ENCODE measurements around the gene DUSP1.

The DUSP1 gene

GRCh38 chr5:172743112-172743959 lies 27.7 kb downstream of the DUSP1 start:
- DNase-seq (ENCODE audit: low read depth): peak; percentile 37

- DNase-seq (ENCODE audit: low read depth): no peak
Measured at GRCh38 chr5:172741206-172741582, 29.8 kb downstream of the DUSP1 start.

GRCh38 chr5:172740428-172741205 lies 30.4 kb downstream of the DUSP1 start:
- peak; percentile 92 for DNase-seq (ENCODE audit: low read depth)

- no peak for DNase-seq (ENCODE audit: low read depth)
Measured at GRCh38 chr5:172739375-172739774, 31.6 kb downstream of the DUSP1 start.

- DNase-seq (ENCODE audit: low read depth): peak; percentile 34
Measured at GRCh38 chr5:172736508-172737135, 34.4 kb downstream of the DUSP1 start.

- DNase-seq (ENCODE audit: low read depth): no peak
Measured at GRCh38 chr5:172735141-172735831, 35.7 kb downstream of the DUSP1 start.

- no peak for DNase-seq (ENCODE audit: low read depth)
Measured at GRCh38 chr5:172733974-172734346, 37.0 kb downstream of the DUSP1 start.

- DNase-seq (ENCODE audit: low read depth): peak; percentile 95
Measured at GRCh38 chr5:172733131-172733973, 37.6 kb downstream of the DUSP1 start.

GRCh38 chr5:172732201-172732865 lies 38.7 kb downstream of the DUSP1 start:
- DNase-seq (ENCODE audit: low read depth): no peak

- no peak for DNase-seq (ENCODE audit: low read depth)
Measured at GRCh38 chr5:172731680-172732074, 39.3 kb downstream of the DUSP1 start.

GRCh38 chr5:172730981-172731679 lies 39.9 kb downstream of the DUSP1 start:
- no peak for DNase-seq (ENCODE audit: low read depth)

GRCh38 chr5:172730222-172730621 lies 40.8 kb downstream of the DUSP1 start:
- DNase-seq (ENCODE audit: low read depth): no peak

- DNase-seq (ENCODE audit: low read depth): no peak
Measured at GRCh38 chr5:172729588-172729987, 41.4 kb downstream of the DUSP1 start.

- DNase-seq (ENCODE audit: low read depth): no peak
Measured at GRCh38 chr5:172728481-172729241, 42.3 kb downstream of the DUSP1 start.

- DNase-seq (ENCODE audit: low read depth): no peak
Measured at GRCh38 chr5:172727551-172727950, 43.4 kb downstream of the DUSP1 start.

GRCh38 chr5:172726966-172727365 lies 44.0 kb downstream of the DUSP1 start:
- DNase-seq (ENCODE audit: low read depth): no peak

GRCh38 chr5:172725785-172726184 lies 45.2 kb downstream of the DUSP1 start:
- no peak for DNase-seq (ENCODE audit: low read depth)

- DNase-seq (ENCODE audit: low read depth): no peak
Measured at GRCh38 chr5:172725273-172725672, 45.7 kb downstream of the DUSP1 start.

Data from iris pigment epithelial cell (primary cell).